ENCODE data around the gene STK32C.
"Not testable (repeated sequence)": the region's sequence is repeated elsewhere in the genome, so short reads cannot be mapped to it uniquely, and the experiment has no call there.

STK32C gene

DNA sequence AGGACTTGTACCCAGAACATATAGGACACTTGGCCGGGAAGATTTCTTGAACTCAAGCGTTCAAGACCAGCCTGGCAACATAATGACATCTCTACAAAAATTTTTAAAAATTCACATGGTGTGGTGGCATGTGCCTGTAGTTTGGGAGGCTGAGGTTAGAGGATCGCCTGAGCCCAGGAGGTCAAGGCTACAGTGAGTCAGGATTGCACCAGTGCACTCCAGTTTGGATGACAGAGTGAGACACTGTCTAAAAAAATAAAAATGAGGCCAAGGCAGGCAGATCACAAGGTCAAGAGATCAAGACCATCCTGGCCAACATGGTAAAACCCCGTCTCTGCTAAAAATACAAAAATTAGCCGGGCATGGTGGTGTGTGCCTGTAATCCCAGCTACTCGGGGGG, 9.7 kb upstream of the STK32C start:
- not testable (repeated sequence) for DNase-seq (ENCODE audit: low read depth)

DNA sequence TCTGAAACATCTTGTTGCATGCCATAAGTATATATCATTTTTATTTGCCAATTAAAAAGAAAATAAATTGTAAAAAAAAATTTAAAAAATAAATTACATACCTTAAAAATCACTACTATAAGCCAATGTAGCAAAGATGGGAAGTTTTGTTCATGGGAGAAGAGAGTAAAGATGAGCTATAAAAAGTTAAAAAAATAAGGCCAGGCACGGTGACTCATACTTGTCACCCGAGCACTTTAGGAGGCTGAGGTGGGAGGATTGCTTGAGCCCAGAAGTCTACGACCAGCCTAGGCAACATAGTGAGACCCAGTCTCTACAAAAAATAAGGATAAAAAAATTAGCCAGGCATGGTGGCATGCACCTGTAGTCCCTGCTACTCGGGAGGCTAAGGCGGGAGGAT, 8.4 kb upstream of the STK32C start:
- no peak for DNase-seq (ENCODE audit: low read depth)

DNA sequence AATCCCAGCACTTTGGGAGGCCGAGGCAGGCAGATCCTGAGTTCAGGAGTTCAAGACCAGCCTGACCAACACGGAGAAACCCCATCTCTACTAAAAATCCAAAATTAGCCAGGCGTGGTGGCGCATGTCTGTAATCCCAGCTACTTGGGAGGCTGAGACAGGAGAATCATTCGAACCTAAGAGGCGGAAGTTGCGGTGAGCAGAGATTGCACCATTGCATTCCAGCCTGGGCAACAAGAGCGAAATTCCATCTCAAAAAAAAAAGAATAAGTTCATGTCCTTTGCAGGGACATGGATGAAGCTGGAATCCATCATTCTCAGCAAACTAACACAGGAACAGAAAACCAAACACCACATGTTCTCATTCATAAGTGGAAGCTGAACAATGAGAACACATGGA, 7.1 kb upstream of the STK32C start:
- DNase-seq (ENCODE audit: low read depth), result not testable (repeated sequence)

DNA sequence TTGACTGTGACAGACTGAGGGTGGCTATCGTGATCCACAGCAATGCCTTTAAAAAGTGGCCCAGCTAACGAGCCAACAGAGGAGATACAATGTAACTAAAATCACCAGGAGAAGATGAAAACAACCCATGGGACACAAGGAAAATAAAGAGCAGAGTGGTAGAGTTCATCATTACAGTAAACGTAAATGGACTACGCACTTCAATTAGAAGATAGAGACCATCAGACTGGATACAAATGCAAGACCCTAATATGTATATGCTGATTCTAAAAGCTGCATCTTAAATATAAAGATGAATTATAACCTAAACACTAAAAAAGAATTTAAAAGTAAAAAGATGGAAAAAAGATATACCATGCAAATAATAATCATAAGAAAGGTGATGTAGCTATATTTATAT, 6.6 kb upstream of the STK32C start:
- DNase-seq (ENCODE audit: low read depth), result no peak

DNA sequence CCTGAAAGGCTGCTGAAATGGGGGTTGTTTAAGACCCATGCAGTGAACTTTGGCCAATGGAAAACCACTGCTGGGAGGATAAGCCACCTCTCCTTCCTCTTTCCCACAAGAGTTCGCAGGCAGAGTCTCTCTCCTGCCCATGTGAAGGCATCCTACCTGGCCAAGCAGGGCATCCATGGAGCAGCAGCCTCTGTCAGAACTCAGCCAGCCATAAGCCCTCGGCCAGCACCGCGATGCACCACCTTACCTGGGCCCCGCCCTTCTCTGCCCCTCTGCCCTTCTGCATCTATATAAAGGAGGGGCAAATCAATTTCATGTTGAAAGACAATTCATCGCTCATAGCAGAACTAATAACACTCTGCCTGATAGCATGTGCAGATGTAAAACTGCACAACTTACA, 6.1 kb upstream of the STK32C start:
- no peak for DNase-seq (ENCODE audit: low read depth)

DNA sequence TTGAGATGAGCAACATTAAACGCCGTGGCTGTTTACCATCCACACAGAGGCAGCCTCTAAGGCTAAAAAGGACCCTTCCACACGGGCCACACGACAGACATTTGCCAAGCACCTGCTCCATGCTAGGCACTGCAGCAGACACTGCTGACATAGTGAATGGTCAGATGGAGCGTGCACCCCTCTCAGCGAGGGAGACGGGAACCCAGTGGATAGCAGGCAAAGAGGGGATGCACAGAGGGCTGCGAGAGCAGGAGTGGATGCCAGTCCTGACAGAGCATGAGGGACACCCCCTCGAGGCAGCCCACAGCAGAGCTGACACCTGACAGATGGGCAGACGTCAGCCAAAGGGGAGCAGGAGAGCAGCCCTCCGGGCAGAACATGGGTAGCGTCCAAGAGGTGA, 5.6 kb upstream of the STK32C start:
- no peak for DNase-seq (ENCODE audit: low read depth)

DNA sequence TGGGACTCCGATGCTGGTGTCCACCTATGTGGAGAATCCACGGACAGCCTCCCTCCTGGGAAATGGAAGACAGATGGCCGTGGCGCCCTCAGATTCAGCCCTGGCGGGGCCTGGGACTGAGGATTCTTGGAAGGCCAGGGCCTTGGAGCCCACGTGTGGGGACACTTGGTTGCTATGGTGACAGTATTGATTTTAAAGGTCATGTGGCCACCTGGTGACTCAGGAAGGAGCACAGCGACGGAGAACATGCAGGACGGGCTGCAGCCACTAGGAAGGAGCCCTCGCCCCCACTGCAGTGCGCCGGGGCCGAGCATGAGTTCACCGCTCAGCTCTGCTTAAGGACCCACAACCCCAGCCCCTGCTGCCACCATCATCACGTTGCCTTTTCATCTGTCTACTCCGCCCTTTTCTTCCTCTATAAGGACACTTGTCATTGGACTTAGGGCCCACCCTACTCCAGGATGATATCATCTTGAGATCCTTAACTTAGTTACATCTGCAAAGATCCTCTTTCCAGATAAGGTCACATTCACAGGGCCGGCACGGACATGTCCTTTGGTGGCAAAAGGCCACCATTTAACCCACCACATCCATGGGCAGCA, 3.7 kb upstream of the STK32C start:
- no peak for DNase-seq (ENCODE audit: low read depth)

DNA sequence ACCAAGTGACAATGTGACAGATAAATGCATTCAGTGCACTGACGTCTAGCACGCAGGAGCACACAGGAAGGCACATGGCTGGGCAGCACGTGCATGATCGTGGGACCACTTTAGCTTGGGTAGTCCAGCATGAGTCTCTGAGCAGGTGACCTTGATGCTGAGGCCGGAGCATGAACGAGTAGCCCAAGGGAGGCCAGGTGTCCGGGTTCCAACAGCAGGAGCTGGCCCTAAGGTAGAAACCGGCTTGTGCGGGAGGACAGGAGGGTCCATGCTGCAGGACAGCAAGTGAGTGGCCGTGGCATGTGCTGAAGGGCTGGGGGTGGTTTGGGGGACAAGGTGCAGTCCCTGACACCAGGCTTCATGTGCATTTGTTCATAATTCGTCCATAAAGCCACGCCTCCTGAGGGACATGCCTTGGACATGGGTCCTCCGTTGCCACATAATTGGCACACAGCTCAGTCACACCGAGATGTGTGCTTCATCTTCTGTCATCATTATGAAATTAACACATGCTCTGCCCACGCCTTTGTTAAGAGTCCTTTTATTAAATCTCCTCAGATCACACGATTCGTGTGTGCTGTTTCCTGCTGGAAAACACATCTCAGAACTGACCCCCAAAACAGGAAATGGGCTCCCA, 3.1 kb upstream of the STK32C start:
- DNase-seq (ENCODE audit: low read depth), result no peak

DNA sequence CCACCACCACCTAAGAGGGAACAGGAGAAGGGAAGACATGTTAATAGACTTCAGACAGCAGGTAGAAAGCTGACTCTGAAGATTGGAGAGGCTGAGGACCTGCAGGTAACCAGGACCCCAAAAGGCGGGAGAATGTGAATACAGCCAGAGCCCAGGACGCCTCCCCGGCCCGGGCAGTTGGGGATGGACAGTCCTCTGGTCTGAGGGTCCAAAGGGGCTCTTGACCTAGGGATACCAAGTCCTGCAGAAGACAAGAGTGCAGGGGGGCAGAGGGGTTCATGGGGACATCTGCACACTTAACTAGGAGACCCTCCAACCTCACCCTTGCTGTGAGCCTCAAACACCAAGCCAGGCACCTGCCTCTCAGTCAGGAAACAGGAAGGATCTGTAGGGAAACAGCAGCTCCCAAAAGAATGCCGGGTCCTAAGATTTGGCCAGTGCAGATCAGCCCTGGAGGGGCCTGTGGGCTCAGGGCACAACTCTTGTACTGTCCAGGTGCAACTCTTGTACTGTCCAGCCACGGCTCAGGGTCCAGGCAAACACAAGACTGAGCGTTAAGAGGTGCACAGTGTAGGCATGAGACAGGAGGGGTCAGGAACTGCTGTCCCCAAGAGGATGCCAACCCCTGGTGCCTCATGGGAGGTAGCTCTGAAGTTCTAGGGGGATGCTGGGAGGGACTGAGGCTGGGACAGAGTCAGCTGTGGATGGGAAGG, 2.3 kb upstream of the STK32C start:
- no peak for DNase-seq (ENCODE audit: low read depth)

DNA sequence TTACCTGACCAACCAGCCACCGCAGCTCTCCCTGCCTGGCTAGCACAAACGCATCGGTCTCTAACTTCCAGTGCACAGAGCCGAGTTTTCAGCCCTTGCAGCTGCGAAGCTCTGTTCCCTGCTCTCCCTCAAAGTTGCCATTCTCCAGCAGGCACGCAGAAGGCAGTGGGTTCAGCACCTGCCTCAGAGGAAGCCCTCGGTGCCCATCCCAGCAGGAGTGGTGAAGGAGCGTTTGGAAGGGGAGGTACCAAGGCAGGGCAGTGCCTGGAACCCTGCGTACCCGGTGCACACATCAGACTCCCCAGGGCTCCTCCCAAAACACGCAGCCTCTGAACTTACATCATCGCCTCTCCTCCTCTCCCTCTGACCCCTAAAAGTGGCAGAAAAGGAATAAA, 1.7 kb upstream of the STK32C start:
- no peak for DNase-seq (ENCODE audit: low read depth)

DNA sequence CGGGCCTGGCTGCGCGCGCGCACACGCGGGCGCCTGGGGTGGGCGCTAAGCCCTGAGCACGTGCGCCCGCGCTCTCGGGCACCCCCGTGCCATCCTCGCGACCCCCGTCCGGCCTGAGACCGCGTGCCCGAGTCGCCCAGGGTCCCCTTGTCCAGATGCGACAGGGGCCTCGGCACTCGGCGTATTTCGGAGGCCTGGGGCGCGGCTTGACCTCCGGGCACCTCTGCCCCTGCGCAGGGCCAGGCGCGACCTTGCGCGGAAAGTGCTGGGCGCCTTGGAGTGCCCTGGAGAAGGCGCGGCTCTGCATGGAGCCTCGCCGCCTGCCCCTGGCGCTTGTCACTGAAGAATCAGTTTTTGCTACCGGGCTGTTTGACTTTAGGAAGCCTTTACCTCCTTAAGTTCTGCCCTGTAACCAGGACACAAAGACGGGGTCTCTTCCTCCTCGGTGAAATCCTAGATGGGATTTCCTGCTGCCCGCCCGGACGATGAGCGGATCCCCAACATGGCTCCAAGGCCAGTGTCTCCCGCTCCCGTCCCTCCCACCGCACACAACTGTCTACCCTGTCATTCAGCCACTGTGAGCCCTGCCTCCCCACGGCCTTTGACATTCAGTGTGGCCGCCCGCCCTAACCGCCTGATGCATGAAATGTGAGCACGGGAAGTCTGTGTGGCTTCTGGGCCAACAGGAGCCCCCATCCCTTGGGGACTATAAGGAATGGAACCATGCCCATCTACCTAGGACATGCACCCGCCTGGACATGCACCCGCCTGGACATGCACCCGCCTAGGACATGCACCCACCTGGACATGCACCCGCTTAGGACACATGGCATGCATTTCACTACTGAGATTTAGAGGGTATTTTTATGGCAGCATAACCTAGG, 1.1 kb upstream of the STK32C start:
- DNase-seq (ENCODE audit: low read depth), result no peak

DNA sequence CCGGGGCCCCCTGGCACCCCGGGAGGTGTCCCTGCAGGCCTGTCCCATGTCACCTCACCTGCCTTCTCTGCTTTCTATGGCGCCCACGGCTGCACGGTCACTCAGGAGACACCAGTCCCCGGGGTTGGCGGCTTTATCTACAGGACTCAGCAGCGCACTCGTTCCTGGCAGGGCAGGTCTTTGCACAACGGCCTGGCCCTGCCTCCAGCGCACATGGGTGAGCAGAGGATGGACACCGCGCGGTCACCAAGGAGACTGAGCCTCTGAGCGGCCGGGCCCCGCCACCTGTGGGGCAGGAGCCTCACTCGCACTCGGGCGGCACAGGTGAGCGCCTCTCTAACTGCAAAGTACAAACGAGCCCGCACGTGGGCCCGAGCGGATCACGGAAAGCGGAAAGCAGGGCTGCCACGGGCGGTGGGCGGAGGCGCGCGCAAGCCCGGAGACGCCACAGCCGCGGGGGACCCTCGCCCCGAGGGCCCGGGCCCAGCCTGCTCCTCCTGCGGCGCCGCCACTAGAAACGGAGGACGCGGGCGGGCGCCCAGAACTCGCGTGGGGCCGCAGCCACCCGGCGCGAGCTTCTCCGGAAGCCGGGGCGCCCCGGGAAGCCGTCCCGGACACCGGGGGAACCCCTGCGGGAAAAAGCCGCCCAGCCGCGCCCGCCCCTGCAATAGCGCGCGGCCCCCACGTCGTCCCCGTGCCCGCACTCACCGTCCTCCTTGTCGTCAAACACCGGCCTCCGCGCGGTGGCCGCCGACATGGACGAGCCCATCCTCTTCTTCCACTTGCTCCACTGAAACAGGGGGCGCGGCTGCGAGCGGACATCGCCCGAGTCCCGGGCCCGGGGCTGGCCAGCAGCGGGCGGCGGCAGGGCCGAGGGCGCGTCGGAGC, 642 bp downstream of the STK32C start:
- no peak for DNase-seq (ENCODE audit: low read depth)

DNA sequence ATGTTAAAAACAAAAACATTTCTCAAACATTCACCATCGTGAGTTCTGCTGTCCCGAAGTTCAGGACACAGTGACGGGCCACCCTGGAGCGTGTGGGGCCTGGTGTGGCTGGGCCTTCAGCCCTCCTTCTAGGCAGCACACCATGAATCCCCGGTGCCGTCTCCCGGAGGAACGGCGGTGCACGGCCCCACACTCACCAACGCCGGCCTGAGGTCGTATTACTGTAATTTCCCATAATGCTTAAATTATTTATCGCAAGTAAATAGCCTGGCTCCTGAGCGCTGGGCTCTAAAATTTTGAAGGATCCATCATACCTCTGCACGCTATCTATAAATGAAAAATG, 1.4 kb downstream of the STK32C start:
- no peak for DNase-seq (ENCODE audit: low read depth)

DNA sequence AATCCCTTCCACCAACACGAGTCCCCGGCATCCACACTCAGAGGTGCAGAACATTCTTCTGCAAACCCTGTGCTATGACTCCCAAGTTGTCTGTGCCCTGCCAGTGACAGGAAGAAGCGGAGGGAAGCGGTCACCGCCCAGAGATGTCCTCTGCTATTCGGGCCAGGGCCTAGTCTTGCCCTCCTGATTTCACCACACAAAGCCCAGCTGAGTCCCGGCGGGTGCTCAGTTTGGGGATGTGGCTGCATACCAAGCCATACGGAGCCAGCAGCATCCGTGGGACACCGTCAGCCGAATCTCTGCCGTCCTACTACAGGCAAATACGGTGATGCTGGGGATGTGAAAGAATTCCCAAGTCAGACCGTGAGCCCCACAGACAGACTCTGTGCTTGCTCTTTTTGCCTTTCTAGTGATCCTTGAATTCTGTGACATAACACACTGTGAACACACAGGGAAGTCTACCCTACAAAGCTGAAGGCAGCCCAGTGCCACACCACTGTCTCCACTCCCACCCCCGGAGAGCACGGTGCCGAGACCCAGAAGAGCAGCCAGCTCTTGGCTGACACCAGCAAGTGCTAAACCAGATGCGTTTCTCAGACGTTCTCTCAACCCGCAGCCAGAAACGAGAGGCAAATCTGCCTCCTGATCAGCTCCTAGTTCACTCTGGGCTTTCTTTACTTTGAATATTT, 2.0 kb downstream of the STK32C start:
- no peak for DNase-seq (ENCODE audit: low read depth)

DNA sequence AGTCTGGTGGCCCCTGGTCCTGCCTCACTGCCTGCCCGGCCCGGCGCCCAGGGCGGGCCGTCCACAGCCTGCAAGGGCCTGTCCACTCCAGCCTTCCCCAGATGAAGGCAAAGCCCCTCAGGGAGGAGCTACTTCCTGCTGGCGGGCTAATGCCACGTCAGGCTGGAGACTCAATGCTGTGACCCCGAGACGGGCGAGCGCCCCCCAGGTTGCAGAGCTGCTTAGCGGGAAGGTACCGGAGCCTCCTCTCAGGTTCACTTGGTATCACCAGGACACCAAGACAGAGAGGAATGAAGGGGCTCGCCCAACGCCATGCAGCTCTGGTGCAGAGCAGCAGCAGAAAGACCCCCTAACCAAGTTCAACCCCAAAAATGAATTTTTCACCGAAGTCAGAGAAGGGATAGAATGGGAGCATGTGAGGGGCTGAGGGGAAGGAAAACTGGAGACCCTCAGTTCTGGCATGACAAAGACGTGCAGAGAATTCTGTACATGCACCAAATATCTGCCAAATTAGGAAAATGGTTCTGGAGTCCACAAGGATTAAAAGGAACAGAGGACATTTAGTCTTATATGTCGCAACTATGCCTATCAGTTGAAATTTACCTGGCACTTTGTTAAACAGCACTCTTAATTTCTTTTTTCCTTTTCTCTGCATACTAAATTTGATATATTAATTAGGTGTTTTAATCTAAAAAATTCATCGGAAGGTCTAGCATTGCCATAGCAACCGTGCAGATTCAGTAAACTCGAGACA, 2.8 kb downstream of the STK32C start:
- DNase-seq (ENCODE audit: low read depth), result no peak

DNA sequence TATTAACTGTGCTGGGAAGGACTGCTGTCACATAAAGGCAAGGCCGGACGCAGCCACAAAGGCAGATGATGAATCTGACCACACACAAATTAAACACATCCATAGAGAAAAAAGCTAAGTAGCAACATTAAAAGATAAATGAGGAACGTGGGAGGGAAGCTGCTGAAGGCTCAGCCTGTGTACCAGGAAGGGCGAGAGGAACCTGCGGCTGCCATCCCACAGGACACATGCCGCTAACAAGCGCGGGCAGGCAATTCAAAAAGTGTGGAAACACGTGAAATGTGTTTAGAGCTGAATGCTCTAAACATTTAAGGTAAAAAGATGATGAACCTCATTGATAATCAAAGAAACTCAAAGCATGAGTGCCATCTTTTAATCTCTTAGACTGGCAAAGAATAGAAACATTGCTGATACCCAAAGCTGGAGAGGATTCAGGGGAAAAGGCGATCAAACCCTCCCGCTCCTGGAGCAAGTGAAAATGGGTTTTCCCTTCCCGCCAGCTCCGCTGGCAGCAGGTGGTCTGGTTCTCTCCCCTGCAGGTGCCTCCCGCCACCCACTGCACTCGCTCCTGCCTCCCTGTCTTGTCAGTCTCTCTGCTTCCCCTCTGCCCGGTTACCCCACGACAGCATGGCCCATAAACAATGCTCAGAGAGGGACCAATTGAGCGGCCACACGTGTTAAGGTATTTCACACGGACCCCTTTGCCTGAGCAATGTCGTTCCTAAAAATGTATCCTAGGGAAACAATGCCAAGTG, 4.2 kb downstream of the STK32C start:
- no peak for DNase-seq (ENCODE audit: low read depth)

DNA sequence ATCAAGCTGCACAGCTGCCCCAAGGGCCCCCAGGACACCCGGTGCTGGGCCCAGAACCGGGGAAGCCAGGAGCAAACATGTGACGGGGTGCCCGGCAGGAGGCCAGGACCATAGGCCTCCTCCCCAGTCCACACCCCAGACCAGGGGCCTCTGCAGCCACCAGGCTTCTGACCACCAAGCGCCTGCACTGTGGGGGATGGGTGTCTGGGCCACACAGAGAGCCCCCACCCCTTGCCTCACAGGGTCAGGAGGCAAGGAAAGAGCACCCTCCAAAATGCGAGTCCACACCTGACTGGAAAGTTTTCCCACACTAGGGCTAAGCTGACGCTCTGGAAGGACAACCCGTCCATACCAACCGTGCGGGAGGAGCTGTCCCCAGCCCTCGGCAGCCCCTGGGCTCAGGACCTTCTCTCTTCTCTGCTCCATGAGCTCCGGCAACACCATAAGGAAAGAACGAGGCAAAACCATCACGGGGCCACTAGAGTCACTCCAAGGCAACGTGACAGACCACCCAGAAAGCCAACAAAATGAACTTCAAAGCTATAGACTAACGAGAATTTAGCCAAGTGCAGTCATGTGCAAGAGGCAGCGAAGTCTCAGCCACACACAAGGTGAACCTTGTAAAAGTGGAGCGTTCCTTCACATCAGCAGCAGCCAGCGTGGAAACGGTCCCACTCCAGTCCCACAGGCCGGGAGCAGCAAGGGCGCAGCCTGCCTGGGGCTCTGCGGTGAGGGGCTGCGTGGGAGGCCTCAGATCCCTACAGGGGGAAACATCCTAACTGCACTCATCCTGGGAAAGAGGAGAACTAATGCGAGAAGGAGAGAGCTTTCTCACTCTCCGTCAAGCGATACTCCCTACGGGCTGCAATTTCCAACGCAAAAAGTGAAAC, 5.1 kb downstream of the STK32C start:
- no peak for DNase-seq (ENCODE audit: low read depth)

All from T follicular helper cell (primary cell).